ENCODE data around the gene MSI2. TPM values are rescaled to one million over a fixed set of nuclear protein-coding genes. Genes with fewer than 3 reads are reported as not detected.

The MSI2 gene
- total RNA-seq, 1 donor from 2014 or later: 23.1 TPM

GRCh38 chr17:57235124-57235523 is 21.2 kb upstream of the MSI2 start:
- TF ChIP-seq CTCF (IDR thresholded peaks at IDR 0.05): no peak
- H3K27me3 Mint-ChIP-seq (ENCODE audit: low read depth): no peaks in the 10 kb centered on the region
- no peaks in the 10 kb centered on the region for H3K9me3 Mint-ChIP-seq (ENCODE audit: low read depth)
- H3K4me3 Mint-ChIP-seq (ENCODE audit: unreplicated experiment): no peak overlapping the region
- H3K4me1 Mint-ChIP-seq (ENCODE audit: low read depth): no peaks in the 10 kb centered on the region
- H3K36me3 Mint-ChIP-seq (ENCODE audit: low read depth): no peaks in the 10 kb centered on the region
- no peak for DNase-seq (ENCODE audit: low spot score)
- H3K27ac Mint-ChIP-seq (ENCODE audit: unreplicated experiment): no peak overlapping the region

GRCh38 chr17:57236686-57237299 is 19.5 kb upstream of the MSI2 start:
- H3K27me3 Mint-ChIP-seq (ENCODE audit: low read depth): peaks cover 4% of the 10 kb centered on the region
- no peaks in the 10 kb centered on the region for H3K4me1 Mint-ChIP-seq (ENCODE audit: low read depth)
- DNase-seq (ENCODE audit: low spot score): no peak
- no peaks in the 10 kb centered on the region for H3K9me3 Mint-ChIP-seq (ENCODE audit: low read depth)
- H3K36me3 Mint-ChIP-seq (ENCODE audit: low read depth): no peaks in the 10 kb centered on the region
- no peak overlapping the region for H3K27ac Mint-ChIP-seq (ENCODE audit: unreplicated experiment)
- TF ChIP-seq CTCF (IDR thresholded peaks at IDR 0.05): no peak
- H3K4me3 Mint-ChIP-seq (ENCODE audit: unreplicated experiment): no peak overlapping the region

- H3K4me3 Mint-ChIP-seq (ENCODE audit: unreplicated experiment): no peak overlapping the region
- DNase-seq (ENCODE audit: low spot score): no peak
- H3K4me1 Mint-ChIP-seq (ENCODE audit: low read depth): peaks cover 4% of the 10 kb centered on the region
- TF ChIP-seq CTCF (IDR thresholded peaks at IDR 0.05): no peak
- H3K36me3 Mint-ChIP-seq (ENCODE audit: low read depth): no peaks in the 10 kb centered on the region
- H3K9me3 Mint-ChIP-seq (ENCODE audit: low read depth): no peaks in the 10 kb centered on the region
- peaks cover 4% of the 10 kb centered on the region for H3K27me3 Mint-ChIP-seq (ENCODE audit: low read depth)
- no peak overlapping the region for H3K27ac Mint-ChIP-seq (ENCODE audit: unreplicated experiment)
Measured at GRCh38 chr17:57240648-57241047, 15.7 kb upstream of the MSI2 start.

- no peaks in the 10 kb centered on the region for H3K36me3 Mint-ChIP-seq (ENCODE audit: low read depth)
- no peak for TF ChIP-seq CTCF (IDR thresholded peaks at IDR 0.05)
- H3K27me3 Mint-ChIP-seq (ENCODE audit: low read depth): peaks cover 4% of the 10 kb centered on the region
- no peak overlapping the region for H3K4me3 Mint-ChIP-seq (ENCODE audit: unreplicated experiment)
- H3K27ac Mint-ChIP-seq (ENCODE audit: unreplicated experiment): no peak overlapping the region
- H3K9me3 Mint-ChIP-seq (ENCODE audit: low read depth): peaks cover 3% of the 10 kb centered on the region
- H3K4me1 Mint-ChIP-seq (ENCODE audit: low read depth): peaks cover 4% of the 10 kb centered on the region
- no peak for DNase-seq (ENCODE audit: low spot score)
Measured at GRCh38 chr17:57242148-57242547, 14.2 kb upstream of the MSI2 start.

GRCh38 chr17:57243171-57243622 is 13.1 kb upstream of the MSI2 start:
- H3K27ac Mint-ChIP-seq (ENCODE audit: unreplicated experiment): no peak overlapping the region
- no peak overlapping the region for H3K4me3 Mint-ChIP-seq (ENCODE audit: unreplicated experiment)
- H3K4me1 Mint-ChIP-seq (ENCODE audit: low read depth): peaks cover 4% of the 10 kb centered on the region
- no peaks in the 10 kb centered on the region for H3K36me3 Mint-ChIP-seq (ENCODE audit: low read depth)
- DNase-seq (ENCODE audit: low spot score): no peak
- peaks cover 3% of the 10 kb centered on the region for H3K9me3 Mint-ChIP-seq (ENCODE audit: low read depth)
- H3K27me3 Mint-ChIP-seq (ENCODE audit: low read depth): peaks cover 4% of the 10 kb centered on the region
- TF ChIP-seq CTCF (IDR thresholded peaks at IDR 0.05): peak; percentile 99

Measured in chondrocyte (in vitro differentiated cells).